Effector CD4-positive, alpha-beta T cell (primary cell): ENCODE data around the gene ARNT2.

Experiments used
- DNase-seq: peaks from one replicate; pipeline ENCODE4 v3.0.0-alpha.2; 2020

ARNT2 gene

GRCh38 chr15:80580536-80581260, 176.5 kb downstream of the ARNT2 start:
- DNase-seq = no peak

- no peak for DNase-seq
Observed at GRCh38 chr15:80581976-80582375, 177.8 kb downstream of the ARNT2 start.

GRCh38 chr15:80582816-80583423, 178.7 kb downstream of the ARNT2 start:
- no peak for DNase-seq

GRCh38 chr15:80584561-80584964, 180.4 kb downstream of the ARNT2 start:
- no peak for DNase-seq

- DNase-seq = no peak
Observed at GRCh38 chr15:80584973-80585525, 180.9 kb downstream of the ARNT2 start.

GRCh38 chr15:80585544-80586018, 181.4 kb downstream of the ARNT2 start:
- no peak for DNase-seq

GRCh38 chr15:80586161-80586560, 182.0 kb downstream of the ARNT2 start:
- no peak for DNase-seq

- no peak for DNase-seq
Observed at GRCh38 chr15:80587007-80587406, 182.8 kb downstream of the ARNT2 start.

- DNase-seq = no peak
Observed at GRCh38 chr15:80587816-80588456, 183.8 kb downstream of the ARNT2 start.

GRCh38 chr15:80588801-80589200, 184.6 kb downstream of the ARNT2 start:
- no peak for DNase-seq

GRCh38 chr15:80590761-80591355, 186.7 kb downstream of the ARNT2 start:
- no peak for DNase-seq

GRCh38 chr15:80591471-80591870, 187.3 kb downstream of the ARNT2 start:
- DNase-seq = no peak

GRCh38 chr15:80591938-80592825, 188.0 kb downstream of the ARNT2 start:
- no peak for DNase-seq

GRCh38 chr15:80593486-80594030, 189.4 kb downstream of the ARNT2 start:
- no peak for DNase-seq

- no peak for DNase-seq
Observed at GRCh38 chr15:80594091-80594889, 190.1 kb downstream of the ARNT2 start.

- DNase-seq = no peak
Observed at GRCh38 chr15:80595396-80595795, 191.2 kb downstream of the ARNT2 start.

- DNase-seq = no peak
Observed at GRCh38 chr15:80596521-80596976, 192.4 kb downstream of the ARNT2 start.

GRCh38 chr15:80597076-80597475, 192.9 kb downstream of the ARNT2 start:
- no peak for DNase-seq

GRCh38 chr15:80599359-80599758, 195.2 kb downstream of the ARNT2 start:
- DNase-seq = no peak

GRCh38 chr15:80600626-80601025, 196.4 kb downstream of the ARNT2 start:
- DNase-seq = no peak

GRCh38 chr15:80601256-80601655, 197.1 kb downstream of the ARNT2 start:
- DNase-seq = no peak
